Hematopoietic multipotent progenitor cell treated with erythropoietin and hydrocortisone succinate and interleukin-3 and kit ligand, for 15 days (in vitro differentiated cells): ENCODE results near the gene CSMD2.
"Not testable (repeated sequence)": the region's sequence is repeated elsewhere in the genome, so short reads cannot be mapped to it uniquely, and the experiment has no call there.

ENCODE experiments used
- DNase-seq: peaks from one replicate; pipeline ENCODE4 v3.0.0-alpha.2; 2015; ENCODE audit warnings: low spot score

Gene CSMD2

GRCh38 chr1:34108269-34108668 lies 56.8 kb downstream of the CSMD2 start:
- no peak for DNase-seq

- DNase-seq: no peak
These were observed 63.9 kb downstream of the CSMD2 start for GRCh38 chr1:34101151-34101550.

GRCh38 chr1:34100332-34100731 lies 64.7 kb downstream of the CSMD2 start:
- DNase-seq: no peak

- not testable (repeated sequence) for DNase-seq
These were observed 72.6 kb downstream of the CSMD2 start for GRCh38 chr1:34092399-34092798.

GRCh38 chr1:34089731-34090130 lies 75.3 kb downstream of the CSMD2 start:
- DNase-seq: no peak

- no peak for DNase-seq
These were observed 77.0 kb downstream of the CSMD2 start for GRCh38 chr1:34087986-34088385.

GRCh38 chr1:34086561-34086960 lies 78.5 kb downstream of the CSMD2 start:
- no peak for DNase-seq

GRCh38 chr1:34083974-34084373 lies 81.1 kb downstream of the CSMD2 start:
- DNase-seq: no peak

- DNase-seq: not testable (repeated sequence)
These were observed 82.9 kb downstream of the CSMD2 start for GRCh38 chr1:34082085-34082670.

- DNase-seq: no peak
These were observed 86.6 kb downstream of the CSMD2 start for GRCh38 chr1:34078383-34078782.

- DNase-seq: no peak
These were observed 89.5 kb downstream of the CSMD2 start for GRCh38 chr1:34075576-34075975.

GRCh38 chr1:34073028-34073695 lies 91.9 kb downstream of the CSMD2 start:
- DNase-seq: no peak

- no peak for DNase-seq
These were observed 94.7 kb downstream of the CSMD2 start for GRCh38 chr1:34070201-34070836.

- no peak for DNase-seq
These were observed 97.9 kb downstream of the CSMD2 start for GRCh38 chr1:34066981-34067603.

- DNase-seq: no peak
These were observed 98.9 kb downstream of the CSMD2 start for GRCh38 chr1:34066166-34066565.

- no peak for DNase-seq
These were observed 99.5 kb downstream of the CSMD2 start for GRCh38 chr1:34065498-34065897.

GRCh38 chr1:34060901-34061415 lies 104.1 kb downstream of the CSMD2 start:
- no peak for DNase-seq

GRCh38 chr1:34060187-34060730 lies 104.8 kb downstream of the CSMD2 start:
- no peak for DNase-seq

GRCh38 chr1:34057347-34058130 lies 107.5 kb downstream of the CSMD2 start:
- no peak for DNase-seq

- no peak for DNase-seq
These were observed 109.2 kb downstream of the CSMD2 start for GRCh38 chr1:34055818-34056217.

- DNase-seq: no peak
These were observed 110.1 kb downstream of the CSMD2 start for GRCh38 chr1:34054920-34055319.

GRCh38 chr1:34053660-34054059 lies 111.4 kb downstream of the CSMD2 start:
- DNase-seq: no peak
